OCI-LY7 (cell line): Measurements from ENCODE around the gene KYNU. TPM values are rescaled to one million over a fixed set of nuclear protein-coding genes. Genes with fewer than 3 reads are reported as not detected.
"Not testable (repeated sequence)": the region's sequence is repeated elsewhere in the genome, so short reads cannot be mapped to it uniquely, and the experiment has no call there.

Experiments
- BruUV-seq: library from RNA; stranded (reverse); fragments of 400-500 nt; replicated peaks from 2 replicates; lab custom pipeline; 2021; lab: Mats Ljungman, UMichigan
- CTCF ChIA-PET: fragments of 300-600 bp; sonication (Branson Sonifier 250); formaldehyde crosslinking; loops from one replicate; lab custom pipeline; 2022; ENCODE audit warnings: antibody characterized with exemption; ENCODE audit not compliant: unreplicated experiment; lab: Charles Lee
- POLR2A ChIA-PET: fragments of 300-600 bp; sonication (Branson Sonifier 250); formaldehyde crosslinking; loops from one replicate; lab custom pipeline; 2022; ENCODE audit warnings: antibody characterized with exemption; lab: Charles Lee
- DNase-seq: peaks from one replicate; pipeline ENCODE4 v3.0.0-alpha.2; 2015; ENCODE audit warnings: low spot score
- H2AFZ ChIP-seq: fragments of 200-600 bp; sonication (generic), shearing (Covaris generic); 2 replicates; pipeline ENCODE4 v1.6.1; 2014; ENCODE audit warnings: mild to moderate bottlenecking, antibody characterized with exemption, low read length, moderate library complexity
- H3K27ac ChIP-seq: fragments of 200-600 bp; sonication (generic); 2 replicates; pipeline ENCODE4 v1.5.1; 2014; ENCODE audit warnings: mixed run types, low read depth, mild to moderate bottlenecking, moderate library complexity, low read length, inconsistent platforms; ENCODE audit not compliant: poor library complexity, severe bottlenecking
- H3K36me3 ChIP-seq: fragments of 200-600 bp; sonication (generic); 2 replicates; pipeline ENCODE4 v1.6.1; 2014; ENCODE audit warnings: mild to moderate bottlenecking, antibody characterized with exemption, low read length, moderate library complexity, mixed read lengths; ENCODE audit not compliant: insufficient read depth
- H3K4me1 ChIP-seq: fragments of 200-600 bp; sonication (generic); 2 replicates; pipeline ENCODE4 v1.5.1; 2014; ENCODE audit warnings: mild to moderate bottlenecking, low read length; ENCODE audit not compliant: insufficient read depth, poor library complexity, severe bottlenecking
- H3K4me2 ChIP-seq: fragments of 200-600 bp; sonication (generic); 2 replicates; pipeline ENCODE4 v1.6.1; 2014; ENCODE audit warnings: mild to moderate bottlenecking, low read length
- H3K4me3 ChIP-seq: fragments of 200-600 bp; sonication (generic); 2 replicates; pipeline ENCODE4 v1.5.1; 2014; ENCODE audit warnings: mild to moderate bottlenecking, low read depth, low read length; ENCODE audit not compliant: poor library complexity, severe bottlenecking
- H3K79me2 ChIP-seq: fragments of 200-600 bp; sonication (generic); 2 replicates; pipeline ENCODE4 v1.6.1; 2016; ENCODE audit warnings: low read depth, mild to moderate bottlenecking, low read length, moderate library complexity, mixed read lengths; ENCODE audit not compliant: insufficient read depth
- H3K9me2 ChIP-seq: fragments of 200-600 bp; sonication (generic); 2 replicates; pipeline ENCODE4 v1.6.1; 2016; ENCODE audit warnings: mild to moderate bottlenecking, low read length, mixed read lengths; ENCODE audit not compliant: insufficient read depth
- H3K9me3 ChIP-seq: fragments of 200-600 bp; sonication (generic); 2 replicates; pipeline ENCODE4 v1.6.1; 2014; ENCODE audit warnings: mild to moderate bottlenecking, mixed run types, low read length, mixed read lengths
- H4K20me1 ChIP-seq: fragments of 200-600 bp; sonication (generic); 2 replicates; pipeline ENCODE4 v1.6.1; 2014; ENCODE audit warnings: mild to moderate bottlenecking, antibody characterized with exemption, low read length, moderate library complexity, mixed read lengths; ENCODE audit not compliant: insufficient read depth
- CTCF ChIP-seq: fragments of 200-600 bp; sonication (generic); conservative IDR thresholded peaks from 2 replicates; pipeline ENCODE4 v1.5.1; 2014; ENCODE audit warnings: mild to moderate bottlenecking, antibody characterized with exemption, low read length, moderate library complexity, mixed read lengths
- EZH2phosphoT487 ChIP-seq: fragments of 200-600 bp; sonication (generic); IDR thresholded peaks from 2 replicates; pipeline ENCODE4 v1.6.1; 2018; ENCODE audit warnings: low read depth, borderline replicate concordance, mild to moderate bottlenecking, mixed run types, antibody characterized with exemption, low read length, moderate library complexity, mixed read lengths
- intact Hi-C: fragments of 100-400 bp; cut with micrococcal nuclease; formaldehyde crosslinking; loops from one replicate; pipeline ENCODE4 v1.10.0; 2022; ENCODE audit not compliant: unreplicated experiment
- total RNA-seq, 2 experiments: library from RNA; depleted of rRNA in 1 of 2; stranded (reverse); fragments of >200 nt in 1 of 2; shearing (Covaris generic) in 1 of 2; gene quantifications; 2 replicates each; pipeline ENCODE4 v1.2.3, GENCODE V29; 2014 to 2022

KYNU gene
- total RNA-seq, 2 experiments from 2014 or later = 0.27 TPM; not detected in 1

GRCh38 chr2:142893241-142893640 lies 15.8 kb downstream of the KYNU start:
- no peak for TF ChIP-seq CTCF
- TF ChIP-seq EZH2phosphoT487 = no peak
- intact Hi-C loops = no loop called here
- Histone ChIP-seq H3K9me2 (no peaks in the 10 kb centered on the region), H3K9me3 (no peaks in the 10 kb centered on the region), H3K79me2 (no peaks in the 10 kb centered on the region), H4K20me1 (no peaks in the 10 kb centered on the region), H3K27ac (no peak overlapping the region), H3K4me2 (no peak overlapping the region), H2AFZ (no peak overlapping the region), H3K36me3 (no peaks in the 10 kb centered on the region), H3K4me1 (no peaks in the 10 kb centered on the region), H3K4me3 (no peak overlapping the region)
- POLR2A ChIA-PET = interaction anchor here (1.8 kb wide), 1 partner anchor 14 kb away, joined by 4 read pairs; no protein-coding TSS in a partner anchor
- CTCF ChIA-PET = no interaction called here
- no peak for DNase-seq
- BruUV-seq = no TSS peak

GRCh38 chr2:142897807-142898206 lies 20.3 kb downstream of the KYNU start:
- no peaks in the 10 kb centered on the region for H3K79me2 ChIP-seq
- CTCF ChIA-PET = no interaction called here

GRCh38 chr2:142900327-142900726 lies 22.9 kb downstream of the KYNU start:
- intact Hi-C loops, H2AFZ ChIP-seq, H3K4me2 ChIP-seq, DNase-seq, H3K36me3 ChIP-seq, H4K20me1 ChIP-seq, CTCF ChIA-PET, H3K9me3 ChIP-seq, H3K4me1 ChIP-seq, H3K4me3 ChIP-seq, H3K79me2 ChIP-seq, H3K9me2 ChIP-seq, BruUV-seq, H3K27ac ChIP-seq: not testable (repeated sequence)
- POLR2A ChIA-PET = interaction anchor here (2.2 kb wide), 1 partner anchor 15 kb away, joined by 6 read pairs; no protein-coding TSS in a partner anchor

More at GRCh38 chr2:142897807-142898206, 20.3 kb downstream of the KYNU start:
- H3K36me3 ChIP-seq = no peaks in the 10 kb centered on the region
- no peak for TF ChIP-seq CTCF
- TF ChIP-seq EZH2phosphoT487 = no peak
- H3K4me1 ChIP-seq = no peaks in the 10 kb centered on the region
- intact Hi-C loops = no loop called here
- no peak overlapping the region for H3K4me3 ChIP-seq
- POLR2A ChIA-PET = no interaction called here
- H3K27ac ChIP-seq = no peak overlapping the region
- no peaks in the 10 kb centered on the region for H4K20me1 ChIP-seq
- H3K9me2 ChIP-seq = no peaks in the 10 kb centered on the region
- BruUV-seq = no TSS peak
- no peak overlapping the region for H2AFZ ChIP-seq
- no peaks in the 10 kb centered on the region for H3K9me3 ChIP-seq
- DNase-seq = no peak
- H3K4me2 ChIP-seq = no peak overlapping the region
